GM19193 (cell line): ENCODE measurements around the gene IGIP.

Source experiments
- POLR2A ChIP-seq: IDR thresholded peaks from 4 replicates; pipeline ENCODE4 v1.6.1; 2011; ENCODE audit not compliant: insufficient read depth, insufficient read length; ENCODE audit errors: extremely low read depth

IGIP gene

DNA sequence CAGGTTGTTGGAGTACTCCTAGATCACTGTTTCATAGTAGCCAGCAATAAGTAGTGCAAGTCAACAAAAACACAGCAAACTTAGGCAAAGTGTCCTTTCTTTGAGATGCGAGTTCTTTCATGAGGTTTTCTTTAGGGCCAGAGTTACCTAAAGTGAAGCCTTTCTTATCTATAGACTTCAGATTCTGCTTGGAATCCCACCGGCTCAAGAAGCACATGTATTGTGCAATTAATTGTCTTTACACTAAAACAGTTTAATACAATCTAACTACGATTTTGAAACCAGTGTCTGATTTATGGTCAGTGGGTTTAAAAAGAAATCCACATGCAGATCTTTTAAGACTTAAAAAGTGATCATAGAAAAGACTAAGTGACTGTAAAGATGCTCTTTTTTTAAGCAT is 8.2 kb upstream of the IGIP start:
- TF ChIP-seq POLR2A: no peak

DNA sequence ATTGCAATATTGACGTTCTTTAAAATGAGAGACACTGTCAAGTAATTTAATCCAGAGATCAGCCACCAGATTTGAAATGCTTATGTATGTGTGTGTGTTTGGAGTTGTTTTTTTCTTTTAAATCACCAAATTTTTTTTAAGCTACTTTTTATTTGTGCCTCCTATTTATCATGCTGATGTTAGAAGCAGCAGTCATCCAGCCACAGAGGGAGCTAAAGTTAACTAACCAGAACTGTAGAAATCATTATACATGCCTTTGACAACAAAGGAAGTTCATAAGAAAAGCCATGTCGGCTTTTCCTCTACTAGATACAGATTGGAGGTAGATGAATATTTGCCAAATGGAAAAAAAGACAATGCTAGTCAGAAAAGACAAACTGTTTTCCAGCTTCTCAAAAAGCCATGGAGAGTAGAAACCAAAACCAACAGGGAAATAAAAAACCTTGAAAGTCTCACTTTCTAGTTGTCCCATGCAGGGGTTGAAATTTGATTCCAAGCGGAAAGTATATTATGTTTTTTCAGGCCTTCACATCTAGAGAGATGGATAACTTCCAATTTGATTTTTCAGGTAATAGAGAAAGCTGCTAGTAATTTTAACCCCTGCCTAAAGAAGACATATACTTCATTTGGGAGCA is 7.3 kb upstream of the IGIP start:
- no peak for TF ChIP-seq POLR2A

DNA sequence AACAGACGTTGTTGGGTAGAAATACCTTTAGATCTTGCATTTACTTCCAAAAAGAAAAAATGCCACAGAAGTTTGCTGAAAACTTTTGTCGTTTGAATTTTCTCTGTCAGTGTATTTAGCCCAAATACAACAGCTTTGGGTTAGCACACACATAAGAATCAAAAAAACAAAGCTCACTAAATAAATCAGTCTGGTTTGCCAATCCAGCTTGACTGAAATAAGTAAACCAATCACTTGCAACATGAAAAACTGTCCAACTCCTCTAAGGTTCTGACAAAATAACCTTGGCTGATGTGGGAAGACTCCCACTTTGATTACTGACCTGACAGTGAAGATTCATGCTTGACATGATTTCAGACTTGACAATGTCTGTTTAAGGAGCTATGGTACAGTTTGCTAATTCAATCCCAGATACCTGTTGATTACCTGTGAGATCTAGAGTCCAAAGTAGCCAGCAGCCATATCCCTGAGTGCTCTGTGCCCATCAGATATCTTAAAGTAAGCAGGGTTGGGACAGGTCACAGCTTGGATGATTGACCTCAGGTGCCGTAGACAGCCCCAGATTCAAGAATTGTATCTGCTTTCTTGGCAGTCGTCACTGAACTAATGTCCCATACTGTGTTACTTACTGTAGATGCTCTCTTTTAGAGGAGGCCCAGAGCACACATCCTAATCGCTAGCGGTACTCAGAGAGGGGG is 727 bp downstream of the IGIP start:
- TF ChIP-seq POLR2A: no peak

DNA sequence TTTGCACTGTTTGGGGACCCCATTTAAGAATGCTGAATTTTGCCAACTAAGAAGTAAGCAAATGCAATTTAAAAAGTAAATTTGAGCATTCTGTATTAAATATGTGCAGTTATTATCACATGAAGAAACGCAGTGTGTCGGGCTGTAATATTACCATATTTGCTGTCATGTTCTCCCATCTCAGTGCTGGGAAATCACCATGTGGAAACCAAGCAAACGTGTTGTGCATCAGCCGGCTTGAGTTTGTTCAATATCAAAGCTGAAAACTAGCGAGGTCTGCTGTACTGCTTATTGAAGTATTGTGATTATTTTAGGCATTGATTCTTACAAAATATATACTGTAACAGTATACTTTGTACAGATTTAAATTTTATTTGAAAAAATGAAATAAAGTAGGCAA is 2.6 kb downstream of the IGIP start:
- TF ChIP-seq POLR2A: no peak

DNA sequence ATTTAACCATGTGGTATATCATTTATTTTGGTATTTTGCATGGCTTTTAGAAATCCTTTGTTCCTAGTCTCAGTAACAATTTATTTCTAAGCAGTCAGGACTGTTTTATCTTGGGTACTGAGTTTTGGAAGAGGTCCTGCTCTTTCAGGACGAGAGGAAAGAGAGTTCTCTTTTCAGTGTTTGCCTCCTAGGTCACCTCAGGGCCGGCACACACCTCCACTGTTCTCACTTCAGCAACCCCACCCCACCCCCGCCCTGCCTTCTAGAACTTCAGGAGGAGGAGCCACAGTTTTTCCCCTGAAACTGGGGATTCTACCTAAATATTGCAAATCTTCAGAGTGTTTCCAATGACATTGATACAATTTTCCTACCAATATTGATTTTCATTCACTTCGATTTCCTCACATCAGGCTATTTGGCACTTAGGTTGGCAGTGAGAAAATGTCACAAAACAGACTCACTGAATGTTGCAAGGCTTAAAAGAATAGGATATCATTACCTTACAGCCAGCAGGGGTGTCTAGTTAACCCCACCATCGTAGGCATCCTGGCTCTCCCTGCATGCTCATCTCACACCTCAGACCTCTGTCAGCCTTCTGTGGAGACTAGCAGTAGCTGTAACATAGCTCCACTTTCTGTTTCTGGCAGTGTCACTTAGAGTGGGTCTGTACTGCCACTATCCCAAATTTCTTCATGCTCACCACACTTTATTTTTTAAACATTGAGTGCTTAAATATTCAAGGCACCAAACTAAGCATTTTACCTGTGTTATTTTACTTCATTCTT is 5.4 kb downstream of the IGIP start:
- TF ChIP-seq POLR2A: no peak

DNA sequence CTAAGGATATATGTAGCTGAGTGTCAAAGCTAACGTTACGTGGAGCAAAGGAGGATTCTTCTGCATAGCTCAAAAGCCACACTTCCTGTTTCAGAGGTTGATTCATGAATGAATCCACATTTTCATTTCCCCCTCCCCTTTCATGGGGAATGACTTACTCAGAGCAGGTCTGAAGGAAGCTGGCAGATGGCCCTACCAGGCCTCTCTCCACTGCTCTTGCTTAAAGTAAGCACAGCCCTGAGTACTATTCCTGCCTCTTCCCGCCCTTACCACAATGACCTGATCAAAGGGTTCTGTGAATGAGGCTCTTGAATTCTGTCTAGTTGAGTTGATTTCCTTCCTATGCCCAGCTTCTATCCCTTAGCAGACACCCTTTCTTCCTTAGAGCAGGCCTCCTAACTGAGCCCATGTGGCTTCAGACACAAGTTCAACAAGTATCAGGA is 6.3 kb downstream of the IGIP start:
- no peak for TF ChIP-seq POLR2A

DNA sequence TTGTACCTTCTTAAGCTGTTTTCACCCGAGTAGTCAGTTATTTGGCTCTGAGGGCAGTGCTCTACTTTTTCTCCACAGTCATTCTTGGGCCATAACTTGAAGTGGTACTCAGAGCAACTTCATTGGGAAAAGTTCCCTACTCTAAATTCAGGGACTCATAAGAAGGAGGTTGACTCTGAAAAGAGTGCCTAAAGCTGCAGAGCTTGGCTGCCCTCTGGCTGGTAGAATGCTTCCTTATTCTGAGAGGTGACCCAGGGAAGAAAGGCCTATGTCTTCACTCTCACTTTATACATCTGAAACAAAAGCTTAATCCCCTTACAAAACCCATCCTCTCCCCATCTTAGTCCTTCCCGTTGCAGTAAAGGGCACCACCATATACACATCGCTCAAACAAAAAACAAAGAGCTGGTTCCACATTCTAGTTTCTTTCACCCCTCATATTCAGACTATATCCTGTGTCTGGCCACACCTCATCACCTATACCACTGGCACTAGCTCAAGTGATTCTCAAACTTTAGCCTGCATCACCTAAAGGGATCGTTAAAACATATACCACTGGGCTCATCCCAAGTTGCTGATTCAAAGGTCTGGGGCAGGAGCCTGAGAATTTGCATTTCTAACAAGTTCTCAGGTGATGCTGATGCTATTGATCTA is 7.9 kb downstream of the IGIP start:
- no peak for TF ChIP-seq POLR2A

DNA sequence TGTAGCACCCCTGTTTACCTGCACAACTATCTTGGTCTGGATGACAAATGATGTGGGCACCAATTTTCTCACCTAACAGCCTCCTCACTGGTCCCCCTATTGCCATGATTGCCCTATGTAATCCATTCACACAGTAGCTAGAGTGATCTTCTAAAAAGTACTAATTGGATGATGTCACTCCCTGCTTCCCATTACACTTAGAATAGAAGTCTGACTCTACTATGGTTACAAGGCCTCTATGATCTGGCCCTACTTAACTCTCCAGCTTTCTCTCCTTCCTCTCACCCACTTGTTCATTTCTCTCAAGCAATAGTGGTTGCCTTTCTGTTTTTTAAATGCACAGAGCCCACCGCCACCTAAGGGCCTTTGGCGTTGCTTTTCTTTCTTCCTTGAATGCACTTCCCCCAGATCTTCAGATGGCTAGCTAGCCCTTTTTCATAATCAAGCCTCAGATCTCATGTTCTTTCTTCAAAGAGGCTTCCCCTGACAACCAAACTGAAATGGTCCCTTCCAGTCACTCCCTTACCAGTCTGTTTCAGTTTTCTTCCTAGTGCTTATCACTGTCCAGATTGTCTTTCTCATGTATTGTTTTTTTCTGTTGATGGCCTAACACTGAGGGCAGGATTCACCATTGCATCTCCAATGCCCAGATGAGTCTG is 8.7 kb downstream of the IGIP start:
- TF ChIP-seq POLR2A: no peak

DNA sequence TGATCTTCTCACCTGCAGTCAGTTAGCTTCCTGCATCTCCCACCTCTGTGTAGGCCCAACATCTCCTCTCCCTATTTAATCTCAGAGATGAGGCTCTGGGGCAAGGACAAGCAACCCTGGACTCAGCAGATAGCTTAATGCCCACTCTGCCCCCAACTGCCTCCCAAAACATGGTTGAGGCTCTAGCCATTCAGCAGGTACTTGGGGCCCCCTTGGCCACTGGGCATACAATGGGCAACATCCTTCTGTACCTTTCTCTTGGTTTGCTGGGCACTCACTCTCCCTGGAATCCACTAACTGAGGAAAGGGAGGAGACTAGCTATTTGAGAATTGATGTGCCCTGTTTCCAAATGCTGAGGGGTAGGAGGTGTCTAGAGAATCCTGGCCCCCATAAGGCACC is 9.4 kb downstream of the IGIP start:
- no peak for TF ChIP-seq POLR2A

DNA sequence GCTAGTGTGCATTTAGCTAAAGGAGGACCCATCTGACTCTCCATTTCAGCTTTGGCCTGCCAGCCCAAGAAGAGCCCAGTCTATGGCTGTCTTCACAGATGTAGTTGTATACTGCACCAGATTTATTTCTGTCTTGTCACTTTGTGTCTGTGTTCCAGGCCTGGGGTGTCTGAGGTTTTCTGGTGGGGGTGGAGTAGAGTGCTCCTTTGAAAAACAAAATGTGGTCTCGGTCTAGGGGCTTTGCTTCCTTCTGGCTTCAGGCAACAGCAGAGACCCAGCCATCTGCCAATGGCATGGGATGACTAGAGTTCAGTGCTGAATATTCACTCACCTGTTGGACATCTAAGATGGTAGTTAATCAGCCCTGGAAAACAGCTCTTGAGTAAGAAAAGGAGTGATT is 10.9 kb downstream of the IGIP start:
- TF ChIP-seq POLR2A: no peak

DNA sequence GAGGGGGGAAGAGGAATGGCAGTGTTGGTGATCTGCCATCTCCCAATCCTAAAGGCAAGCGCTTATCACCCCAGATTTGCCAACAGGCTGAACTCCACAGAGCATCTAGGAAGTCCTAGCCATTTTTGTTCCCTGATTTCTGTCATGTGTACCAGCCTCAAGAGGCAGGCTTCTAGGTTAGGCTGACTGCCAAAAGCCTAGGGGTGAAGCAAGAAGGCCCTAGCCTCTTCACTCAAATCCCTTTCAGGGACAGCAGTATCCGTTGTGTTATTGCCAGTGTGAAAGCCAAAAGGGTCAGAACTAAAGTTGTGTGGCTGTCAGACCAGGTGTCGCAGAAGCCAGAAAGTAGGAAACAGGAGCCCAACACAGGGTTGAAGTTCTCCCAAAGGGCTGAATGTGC is 14.7 kb downstream of the IGIP start:
- no peak for TF ChIP-seq POLR2A

DNA sequence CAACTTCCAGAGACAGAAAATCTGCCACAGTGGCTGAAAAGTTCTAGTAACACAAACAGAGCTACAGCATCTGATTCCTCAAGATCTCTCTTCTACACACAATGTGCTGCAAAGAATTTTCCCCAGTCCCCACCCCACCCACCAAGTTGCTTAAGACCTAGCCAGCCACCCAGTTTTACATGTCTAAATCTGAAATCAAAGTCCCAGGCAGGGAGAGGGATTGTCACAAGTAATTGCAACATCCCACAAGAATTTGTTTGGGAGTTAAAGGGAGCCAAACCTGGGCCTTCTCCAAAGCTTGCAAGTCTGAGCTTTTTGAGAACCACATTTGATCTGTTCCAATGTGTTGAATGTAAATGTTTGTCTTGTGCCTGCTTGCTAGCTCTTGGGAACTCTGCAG is 15.5 kb downstream of the IGIP start:
- TF ChIP-seq POLR2A: no peak

DNA sequence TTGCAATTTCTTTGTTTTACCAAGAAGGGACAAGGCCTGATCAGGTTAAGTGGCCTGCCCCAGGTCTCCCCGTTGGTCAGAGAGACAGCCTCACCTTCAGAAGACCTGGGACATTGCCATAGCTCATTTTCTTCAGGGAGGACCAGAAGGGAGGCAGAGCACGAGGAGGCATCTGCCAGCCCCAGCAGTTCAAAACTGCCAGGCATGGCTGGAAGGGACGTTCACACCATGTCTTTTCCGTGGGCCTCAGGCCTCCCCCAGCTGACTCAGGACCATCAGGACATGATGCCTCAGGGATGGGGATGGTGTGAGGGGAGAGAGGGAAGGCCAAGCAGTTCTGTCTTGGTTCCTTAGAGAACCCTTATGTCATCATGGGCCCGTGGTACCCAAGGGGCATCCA is 16.5 kb downstream of the IGIP start:
- TF ChIP-seq POLR2A: no peak

DNA sequence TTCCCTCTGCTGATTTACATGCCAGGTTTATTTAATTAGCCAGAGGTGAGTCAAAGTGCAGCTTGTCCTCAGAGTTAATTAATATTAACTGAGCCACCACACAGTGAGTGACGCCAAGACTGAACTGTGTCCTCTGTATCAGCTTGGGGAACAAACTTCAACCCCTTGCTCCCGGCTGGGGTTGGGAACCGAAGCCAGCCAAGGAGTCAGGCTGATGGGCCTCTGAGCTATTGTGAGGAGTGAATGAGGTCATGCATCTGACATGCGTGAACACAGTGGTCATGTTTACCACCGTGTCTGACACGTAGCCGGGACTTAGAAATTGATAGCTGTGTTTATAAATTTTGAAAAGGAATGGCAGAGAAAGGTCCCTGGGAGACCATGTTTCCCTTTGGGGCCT is 17.1 kb downstream of the IGIP start:
- no peak for TF ChIP-seq POLR2A
